CMK (cell line): Measurements from ENCODE around the gene SEPTIN12.
A peak's percentile ranks its signal among the peaks of the same experiment; 100 is the strongest.

Experiments used
- DNase-seq: peaks from one replicate; pipeline ENCODE4 v3.0.0-alpha.2; 2010; ENCODE audit warnings: low read depth

The SEPTIN12 gene

GRCh38 chr16:4783951-4784336, 4.2 kb downstream of the SEPTIN12 start:
- no peak for DNase-seq

GRCh38 chr16:4783251-4783950, 4.7 kb downstream of the SEPTIN12 start:
- no peak for DNase-seq

- no peak for DNase-seq
These were observed 7.9 kb downstream of the SEPTIN12 start for GRCh38 chr16:4780235-4780634.

GRCh38 chr16:4778050-4778392, 10.1 kb downstream of the SEPTIN12 start:
- DNase-seq = no peak

- no peak for DNase-seq
These were observed 10.7 kb downstream of the SEPTIN12 start for GRCh38 chr16:4777339-4778049.

GRCh38 chr16:4776141-4776705, 11.9 kb downstream of the SEPTIN12 start:
- DNase-seq = no peak

- DNase-seq = no peak
These were observed 13.1 kb downstream of the SEPTIN12 start for GRCh38 chr16:4775005-4775404.

GRCh38 chr16:4772351-4772750, 15.8 kb downstream of the SEPTIN12 start:
- no peak for DNase-seq

- DNase-seq = no peak
These were observed 16.5 kb downstream of the SEPTIN12 start for GRCh38 chr16:4771646-4772045.

GRCh38 chr16:4769306-4769638, 18.9 kb downstream of the SEPTIN12 start:
- DNase-seq = no peak

- peak; percentile 71 for DNase-seq
These were observed 19.4 kb downstream of the SEPTIN12 start for GRCh38 chr16:4768549-4769305.

- DNase-seq = no peak
These were observed 20.1 kb downstream of the SEPTIN12 start for GRCh38 chr16:4767872-4768548.

GRCh38 chr16:4766875-4767628, 21.1 kb downstream of the SEPTIN12 start, which contains the start of gene ZNF500:
ZNF500 (minus strand) TSS chr16:4767162; CDS start chr16:4765978, 1,184 bp downstream.
- DNase-seq = peak; percentile 94

- no peak for DNase-seq
These were observed 22.4 kb downstream of the SEPTIN12 start for GRCh38 chr16:4765511-4766474.

GRCh38 chr16:4763791-4764190, 24.4 kb downstream of the SEPTIN12 start:
- no peak for DNase-seq

GRCh38 chr16:4762205-4762604, 25.9 kb downstream of the SEPTIN12 start:
- no peak for DNase-seq

- DNase-seq = no peak
These were observed 27.8 kb downstream of the SEPTIN12 start for GRCh38 chr16:4760221-4760910.

GRCh38 chr16:4755687-4756086, 32.5 kb downstream of the SEPTIN12 start:
- DNase-seq = no peak

GRCh38 chr16:4754865-4755264, 33.3 kb downstream of the SEPTIN12 start:
- DNase-seq = no peak

- DNase-seq = no peak
These were observed 34.9 kb downstream of the SEPTIN12 start for GRCh38 chr16:4753227-4753626.
